DOHH2 (cell line): Measurements from ENCODE around the gene ARL14EP.

ENCODE experiments used
- H3F3A ChIP-seq: fragments of 200-600 bp; sonication (generic), shearing (Covaris generic); 2 replicates; pipeline ENCODE4 v1.6.0; 2016; ENCODE audit warnings: antibody characterized with exemption, mild to moderate bottlenecking; ENCODE audit not compliant: control insufficient read depth, insufficient read depth
- H3K27ac ChIP-seq: fragments of 200-600 bp; sonication (generic); 2 replicates; pipeline ENCODE4 v1.5.1; 2014; ENCODE audit warnings: low read depth, mild to moderate bottlenecking, low read length, moderate library complexity
- H3K27me3 ChIP-seq: fragments of 200-600 bp; sonication (generic); 2 replicates; pipeline ENCODE4 v1.6.1; 2014; ENCODE audit warnings: mild to moderate bottlenecking, low read length, mixed read lengths; ENCODE audit not compliant: control insufficient read depth
- H3K36me3 ChIP-seq: fragments of 200-600 bp; sonication (generic); 2 replicates; pipeline ENCODE4 v1.6.1; 2014; ENCODE audit warnings: mild to moderate bottlenecking, low read length, moderate library complexity, mixed read lengths; ENCODE audit not compliant: control insufficient read depth
- H3K4me1 ChIP-seq: fragments of 200-600 bp; sonication (generic); 2 replicates; pipeline ENCODE4 v1.6.1; 2014; ENCODE audit warnings: mild to moderate bottlenecking, low read length, mixed read lengths; ENCODE audit not compliant: control insufficient read depth
- H3K4me2 ChIP-seq: fragments of 200-600 bp; sonication (generic); 2 replicates; pipeline ENCODE4 v1.6.0; 2014; ENCODE audit warnings: mild to moderate bottlenecking, low read length, moderate library complexity
- H3K4me3 ChIP-seq: fragments of 200-600 bp; sonication (generic); 2 replicates; pipeline ENCODE4 v1.5.1; 2014; ENCODE audit warnings: mild to moderate bottlenecking, low read length, mixed read lengths
- H3K79me2 ChIP-seq: fragments of 200-600 bp; sonication (generic); 2 replicates; pipeline ENCODE4 v1.6.1; 2014; ENCODE audit warnings: mild to moderate bottlenecking, low read length, mixed read lengths; ENCODE audit not compliant: control insufficient read depth
- H3K9me2 ChIP-seq: fragments of 200-600 bp; sonication (generic); replicated peaks from 2 replicates; pipeline ENCODE4 v1.6.1; 2014; ENCODE audit warnings: mild to moderate bottlenecking, low read length, mixed read lengths; ENCODE audit not compliant: control insufficient read depth
- H3K9me3 ChIP-seq: fragments of 200-600 bp; sonication (generic); 2 replicates; pipeline ENCODE4 v1.6.1; 2014; ENCODE audit warnings: antibody characterized with exemption, low read length, mixed read lengths; ENCODE audit not compliant: control insufficient read depth, insufficient read depth
- H4K20me1 ChIP-seq: fragments of 200-600 bp; sonication (generic); 2 replicates; pipeline ENCODE4 v1.6.0; 2014; ENCODE audit warnings: low read depth, mild to moderate bottlenecking, antibody characterized with exemption, low read length, moderate library complexity; ENCODE audit not compliant: control insufficient read depth, insufficient read depth
- CTCF ChIP-seq: fragments of 200-600 bp; sonication (generic); IDR thresholded peaks from one replicate; pipeline ENCODE4 v1.5.1; 2014; ENCODE audit warnings: antibody characterized with exemption, mild to moderate bottlenecking, low read depth, low read length; ENCODE audit not compliant: poor library complexity, severe bottlenecking
- EZH2phosphoT487 ChIP-seq: fragments of 200-600 bp; sonication (generic); IDR thresholded peaks from 2 replicates; pipeline ENCODE4 v1.6.1; 2017; ENCODE audit warnings: borderline replicate concordance, mild to moderate bottlenecking, antibody characterized with exemption, low read length, moderate library complexity, mixed read lengths

The ARL14EP gene

DNA sequence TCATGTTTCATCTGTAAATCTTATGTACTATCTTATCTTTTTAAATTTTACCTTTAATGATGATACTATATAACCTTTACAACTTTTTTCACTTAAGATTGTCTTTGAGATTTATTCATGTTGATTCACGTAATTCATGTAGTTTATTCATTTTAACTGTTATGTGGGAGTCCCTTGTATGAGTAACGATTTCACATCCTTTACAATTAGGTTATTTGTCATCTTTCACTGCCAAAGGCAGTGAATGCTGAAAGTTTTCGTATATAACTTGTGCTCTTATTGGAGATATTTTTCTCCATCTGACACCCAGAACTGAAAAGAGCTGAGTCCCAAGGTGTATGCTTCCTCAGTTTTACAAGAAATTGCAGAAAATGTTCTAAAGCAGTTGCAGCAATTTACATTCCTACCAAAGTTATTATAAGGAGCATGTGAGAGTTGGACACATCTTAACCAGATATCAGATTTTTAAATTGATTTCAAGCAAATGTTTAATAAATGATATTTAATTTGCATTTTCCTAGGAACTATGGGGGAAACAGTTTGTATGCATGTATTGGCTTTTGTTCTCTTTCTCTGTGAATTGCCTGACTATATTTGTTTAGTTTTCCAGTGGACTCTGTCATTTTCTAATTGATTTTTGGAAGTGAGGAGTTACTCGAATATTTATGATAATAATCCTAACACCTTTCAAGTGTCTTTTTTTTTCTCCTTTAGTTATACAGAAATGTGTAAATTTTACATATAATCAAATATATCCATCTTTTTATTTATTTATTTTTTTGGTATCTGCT is 6.4 kb downstream of the ARL14EP start:
- Histone ChIP-seq H3K9me3 (no peaks in the 10 kb centered on the region), H3K27me3 (no peaks in the 10 kb centered on the region), H3K4me2 (peak overlapping the region; percentile 32), H3K4me3 (no peak overlapping the region), H3K27ac (no peak overlapping the region), H3K4me1 (peaks cover 39% of the 10 kb centered on the region), H3K9me2 (no peaks in the 10 kb centered on the region), H4K20me1 (peaks cover 11% of the 10 kb centered on the region), H3F3A (0 out of 2 replicates have a peak, but pooled peaks cover 2% of the 10 kb centered on the region), H3K79me2 (peaks cover 92% of the 10 kb centered on the region), H3K36me3 (peaks cover 90% of the 10 kb centered on the region)
- no peak for TF ChIP-seq CTCF

- no peaks in the 10 kb centered on the region for H3K9me2 ChIP-seq
- H3K27me3 ChIP-seq = no peaks in the 10 kb centered on the region
- no peaks in the 10 kb centered on the region for H3K9me3 ChIP-seq
- H3K4me2 ChIP-seq = no peak overlapping the region
- peaks cover 7% of the 10 kb centered on the region for H3F3A ChIP-seq
- no peaks in the 10 kb centered on the region; the same call in 1 of the 2 replicates for H4K20me1 ChIP-seq
- H3K27ac ChIP-seq = no peak overlapping the region
- H3K36me3 ChIP-seq = peaks cover 93% of the 10 kb centered on the region
- peaks cover 13% of the 10 kb centered on the region for H3K4me1 ChIP-seq
- H3K79me2 ChIP-seq = peaks cover 64% of the 10 kb centered on the region
- TF ChIP-seq CTCF (peak; percentile 61), EZH2phosphoT487 (no peak)
- H3K4me3 ChIP-seq = no peak overlapping the region
These were observed 10.5 kb downstream of the ARL14EP start for GRCh38 chr11:30333405-30333804.

GRCh38 chr11:30342736-30343166 is 19.8 kb downstream of the ARL14EP start:
- TF ChIP-seq CTCF (no peak), EZH2phosphoT487 (no peak)
- no peaks in the 10 kb centered on the region for H4K20me1 ChIP-seq
- H3K27ac ChIP-seq = peak overlapping the region; percentile 99
- H3K36me3 ChIP-seq = peaks cover 63% of the 10 kb centered on the region
- peaks cover 38% of the 10 kb centered on the region for H3F3A ChIP-seq
- H3K4me3 ChIP-seq = peak overlapping the region; percentile 61
- peak overlapping the region; percentile 77 for H3K4me2 ChIP-seq
- H3K79me2 ChIP-seq = peaks cover 21% of the 10 kb centered on the region
- H3K9me2 ChIP-seq = no peaks in the 10 kb centered on the region
- peaks cover 5% of the 10 kb centered on the region; the same call in 1 of the 2 replicates for H3K9me3 ChIP-seq
- no peaks in the 10 kb centered on the region for H3K27me3 ChIP-seq
- peaks cover 76% of the 10 kb centered on the region for H3K4me1 ChIP-seq
